ENCODE data around the gene ANKRD30B.
"Not testable (repeated sequence)": the region's sequence is repeated elsewhere in the genome, so short reads cannot be mapped to it uniquely, and the experiment has no call there.

Gene ANKRD30B

DNA sequence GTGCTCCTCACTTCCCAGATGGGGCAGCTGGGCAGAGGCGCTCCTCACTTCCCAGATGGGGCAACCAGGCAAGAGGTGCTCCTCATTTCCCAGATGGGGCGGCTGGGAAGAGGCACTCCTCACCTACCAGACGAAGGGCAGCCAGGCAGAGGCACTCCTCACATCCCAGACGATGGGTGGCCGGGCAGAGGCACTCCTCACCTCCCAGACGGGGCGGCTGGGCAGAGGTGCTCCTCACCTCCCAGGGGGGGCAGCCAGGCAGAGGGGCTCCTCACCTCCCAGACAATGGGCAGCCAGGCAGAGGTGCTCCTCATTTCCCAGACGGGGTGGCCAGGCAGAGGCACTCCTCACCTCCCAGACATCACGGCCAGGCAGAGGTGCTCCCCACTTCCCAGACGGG is 110.5 kb downstream of the ANKRD30B start:
- DNase-seq, result not testable (repeated sequence)

DNA sequence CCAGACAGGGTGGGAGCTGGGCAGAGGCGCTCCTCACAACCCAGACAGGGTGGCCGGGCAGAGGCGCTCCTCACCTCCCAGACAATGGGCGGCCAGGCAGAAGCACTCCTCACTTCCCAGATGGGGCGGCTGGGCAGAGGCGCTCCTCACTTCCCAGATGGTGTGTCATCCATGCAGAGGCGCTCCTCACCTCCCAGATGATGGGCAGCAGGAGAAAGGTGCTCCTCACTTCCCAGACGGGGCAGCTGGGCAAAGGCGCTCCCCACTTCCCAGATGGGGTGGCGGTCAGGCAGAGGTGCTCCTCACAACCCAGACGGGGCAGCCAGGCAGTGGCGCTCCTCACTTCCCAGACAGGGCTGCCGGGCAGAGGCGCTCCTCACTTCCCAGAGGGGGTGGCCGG is 112.0 kb downstream of the ANKRD30B start:
- DNase-seq, result not testable (repeated sequence)

DNA sequence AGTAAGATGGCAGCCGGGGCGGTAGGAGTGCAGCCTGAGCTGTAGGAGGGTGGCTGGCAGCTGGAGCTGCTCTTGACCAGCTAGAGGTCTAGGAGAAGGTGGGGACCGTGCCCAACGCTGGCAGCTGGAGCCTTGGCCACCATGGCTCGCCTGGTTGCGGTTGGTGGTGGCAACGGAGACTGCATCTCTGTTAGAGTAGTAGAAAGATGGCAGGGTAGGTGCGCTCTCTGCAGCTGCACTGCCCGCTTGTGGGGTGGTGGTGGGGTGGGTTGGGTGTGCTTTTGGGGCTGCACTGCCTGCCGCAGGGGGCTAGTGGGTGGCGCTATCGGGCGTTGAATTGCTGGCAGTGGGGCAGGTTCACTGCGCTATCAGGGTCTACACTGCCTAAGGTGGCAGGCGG is 118.5 kb downstream of the ANKRD30B start:
- DNase-seq, result not testable (repeated sequence)

DNA sequence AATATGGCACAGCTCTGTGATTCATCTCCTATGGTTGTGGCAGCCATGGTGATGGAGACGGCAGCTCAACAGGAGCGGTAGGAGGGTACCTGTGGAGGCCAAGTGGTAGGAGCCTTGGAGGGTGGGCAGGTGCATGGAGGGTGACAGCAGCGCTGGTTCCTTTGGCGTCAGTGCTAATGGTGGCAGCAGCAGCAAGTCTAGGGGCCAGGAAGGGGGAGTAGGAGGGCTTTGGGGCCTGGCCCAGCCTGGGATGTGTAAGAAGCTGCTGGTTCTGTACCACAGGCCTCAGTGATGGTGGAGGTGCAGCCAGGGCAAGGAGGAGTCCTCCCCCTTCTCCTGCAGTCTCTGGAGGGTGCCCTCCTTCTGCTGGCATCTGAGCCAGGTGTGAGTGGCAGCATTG is 120.0 kb downstream of the ANKRD30B start:
- not testable (repeated sequence) for DNase-seq

DNA sequence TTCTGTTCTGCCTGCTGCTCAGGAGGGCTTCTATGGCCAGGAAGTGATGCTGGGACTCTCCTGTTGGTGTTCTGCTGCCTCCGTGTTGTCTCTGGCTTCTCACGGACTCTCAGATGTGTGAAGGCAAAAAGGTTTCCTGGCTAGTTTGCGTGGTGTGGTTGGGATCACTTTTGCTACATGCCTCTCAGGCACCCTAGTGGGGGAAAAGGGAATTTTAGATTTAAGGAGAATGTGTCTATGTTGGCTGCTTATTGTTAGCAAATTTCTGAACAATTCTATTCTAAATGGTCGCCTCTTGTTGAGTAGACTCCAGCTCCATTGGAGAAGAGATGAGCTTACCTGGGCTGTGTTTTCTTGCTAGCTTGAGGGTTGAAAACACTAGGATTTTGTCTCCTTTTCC is 120.9 kb downstream of the ANKRD30B start:
- DNase-seq, result not testable (repeated sequence)

DNA sequence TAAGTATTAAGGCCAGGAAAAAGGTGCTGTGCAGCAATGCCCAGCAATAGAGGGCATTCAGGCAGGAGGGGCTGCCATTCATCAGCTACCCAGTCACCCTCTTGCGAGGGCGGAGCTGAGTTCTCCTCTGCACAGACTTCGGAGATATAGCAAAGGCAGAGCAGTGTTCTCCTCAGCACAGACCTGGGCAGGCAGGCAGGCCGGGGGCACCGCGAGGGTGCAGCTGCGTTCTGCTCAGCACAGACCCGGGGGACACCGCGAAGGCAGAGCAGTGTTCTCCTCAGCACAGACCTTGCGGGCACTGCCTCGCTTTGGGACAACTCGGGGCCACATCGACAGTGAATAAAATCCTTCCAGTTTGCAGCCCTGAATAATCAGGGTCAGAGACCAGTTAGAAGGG is 130.9 kb downstream of the ANKRD30B start:
- DNase-seq, result not testable (repeated sequence)

DNA sequence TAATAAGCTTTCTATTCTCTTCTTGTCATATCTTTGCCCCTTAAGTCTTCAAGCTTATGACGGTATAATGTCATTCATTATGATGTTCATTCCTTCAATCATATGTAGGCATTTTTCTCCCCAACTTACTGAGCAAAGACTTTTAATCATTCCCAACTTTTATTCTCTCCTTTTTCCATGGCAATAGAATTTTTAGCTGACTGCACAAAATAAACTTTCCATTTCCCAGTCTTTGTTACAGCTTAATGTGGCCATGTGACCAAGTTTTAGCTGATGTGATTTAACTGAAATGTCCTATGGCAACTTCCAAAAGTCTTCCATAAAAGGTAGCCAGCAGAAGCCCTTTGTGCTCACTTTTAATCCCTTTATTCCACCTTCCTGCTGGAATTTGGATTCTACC is 152.5 kb downstream of the ANKRD30B start:
- no peak for DNase-seq
